SK-N-MC (cell line): ENCODE measurements around the gene KMT2C.

Source experiments
- EZH2 ChIP-seq: fragments of 200-600 bp; sonication (generic); IDR thresholded peaks from one replicate; pipeline ENCODE4 v1.6.1; 2017; ENCODE audit warnings: antibody characterized with exemption
- FOXP2 ChIP-seq: optimal IDR thresholded peaks from 2 replicates; pipeline ENCODE3; 2011; ENCODE audit warnings: mild to moderate bottlenecking, moderate library complexity; ENCODE audit not compliant: insufficient read depth; ENCODE audit errors: extremely low read length, control extremely low read depth
- POLR2AphosphoS5 ChIP-seq: IDR thresholded peaks from 2 replicates; pipeline ENCODE4 v1.6.1; 2012; ENCODE audit warnings: mild to moderate bottlenecking, low read depth, low read length, borderline replicate concordance

GRCh38 chr7:152459724-152460251 lies 24.0 kb upstream of the KMT2C start:
- no peak for TF ChIP-seq POLR2AphosphoS5
- no peak for TF ChIP-seq EZH2
- TF ChIP-seq FOXP2: no peak
